ENCODE data around the gene NFATC4.

DNA sequence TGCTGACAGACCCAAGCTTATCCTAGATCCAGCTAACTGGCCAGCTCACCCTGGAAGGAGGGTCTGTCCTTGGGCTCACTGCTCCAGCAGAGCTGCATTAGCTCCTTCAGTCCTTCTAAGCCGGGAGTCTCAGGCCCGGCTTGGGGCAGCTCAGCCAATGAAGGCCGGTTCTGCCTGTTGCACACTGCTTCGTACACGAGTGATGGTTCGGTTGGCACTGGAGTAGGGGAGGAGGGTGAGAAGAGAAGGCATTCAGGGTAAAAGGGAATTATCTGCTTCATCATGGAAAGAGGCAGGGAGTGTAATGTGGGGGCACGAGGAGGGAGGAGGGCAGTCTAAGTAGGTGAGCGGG is 30.2 kb upstream of the NFATC4 start:
- TF ChIP-seq POLR2A (IDR thresholded peaks at IDR 0.05) (no peak), POLR2AphosphoS5 (IDR thresholded peaks at IDR 0.05) (no peak)
- TF ChIP-seq, protein P1, sequence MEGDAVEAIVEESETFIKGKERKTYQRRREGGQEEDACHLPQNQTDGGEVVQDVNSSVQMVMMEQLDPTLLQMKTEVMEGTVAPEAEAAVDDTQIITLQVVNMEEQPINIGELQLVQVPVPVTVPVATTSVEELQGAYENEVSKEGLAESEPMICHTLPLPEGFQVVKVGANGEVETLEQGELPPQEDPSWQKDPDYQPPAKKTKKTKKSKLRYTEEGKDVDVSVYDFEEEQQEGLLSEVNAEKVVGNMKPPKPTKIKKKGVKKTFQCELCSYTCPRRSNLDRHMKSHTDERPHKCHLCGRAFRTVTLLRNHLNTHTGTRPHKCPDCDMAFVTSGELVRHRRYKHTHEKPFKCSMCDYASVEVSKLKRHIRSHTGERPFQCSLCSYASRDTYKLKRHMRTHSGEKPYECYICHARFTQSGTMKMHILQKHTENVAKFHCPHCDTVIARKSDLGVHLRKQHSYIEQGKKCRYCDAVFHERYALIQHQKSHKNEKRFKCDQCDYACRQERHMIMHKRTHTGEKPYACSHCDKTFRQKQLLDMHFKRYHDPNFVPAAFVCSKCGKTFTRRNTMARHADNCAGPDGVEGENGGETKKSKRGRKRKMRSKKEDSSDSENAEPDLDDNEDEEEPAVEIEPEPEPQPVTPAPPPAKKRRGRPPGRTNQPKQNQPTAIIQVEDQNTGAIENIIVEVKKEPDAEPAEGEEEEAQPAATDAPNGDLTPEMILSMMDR (IDR thresholded peaks at IDR 0.05) = no peak

Data from upper lobe of left lung (tissue), 4 donors.